ENCODE data around the gene DIS3L2.

The DIS3L2 gene

GRCh38 chr2:232103140-232103737 is 141.7 kb downstream of the DIS3L2 start:
- TF ChIP-seq, protein P1, sequence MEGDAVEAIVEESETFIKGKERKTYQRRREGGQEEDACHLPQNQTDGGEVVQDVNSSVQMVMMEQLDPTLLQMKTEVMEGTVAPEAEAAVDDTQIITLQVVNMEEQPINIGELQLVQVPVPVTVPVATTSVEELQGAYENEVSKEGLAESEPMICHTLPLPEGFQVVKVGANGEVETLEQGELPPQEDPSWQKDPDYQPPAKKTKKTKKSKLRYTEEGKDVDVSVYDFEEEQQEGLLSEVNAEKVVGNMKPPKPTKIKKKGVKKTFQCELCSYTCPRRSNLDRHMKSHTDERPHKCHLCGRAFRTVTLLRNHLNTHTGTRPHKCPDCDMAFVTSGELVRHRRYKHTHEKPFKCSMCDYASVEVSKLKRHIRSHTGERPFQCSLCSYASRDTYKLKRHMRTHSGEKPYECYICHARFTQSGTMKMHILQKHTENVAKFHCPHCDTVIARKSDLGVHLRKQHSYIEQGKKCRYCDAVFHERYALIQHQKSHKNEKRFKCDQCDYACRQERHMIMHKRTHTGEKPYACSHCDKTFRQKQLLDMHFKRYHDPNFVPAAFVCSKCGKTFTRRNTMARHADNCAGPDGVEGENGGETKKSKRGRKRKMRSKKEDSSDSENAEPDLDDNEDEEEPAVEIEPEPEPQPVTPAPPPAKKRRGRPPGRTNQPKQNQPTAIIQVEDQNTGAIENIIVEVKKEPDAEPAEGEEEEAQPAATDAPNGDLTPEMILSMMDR (IDR thresholded peaks at IDR 0.05), result no peak

- TF ChIP-seq, protein P1 (IDR thresholded peaks at IDR 0.05), result no peak
These were observed 142.6 kb downstream of the DIS3L2 start for GRCh38 chr2:232104076-232104646.

DNA sequence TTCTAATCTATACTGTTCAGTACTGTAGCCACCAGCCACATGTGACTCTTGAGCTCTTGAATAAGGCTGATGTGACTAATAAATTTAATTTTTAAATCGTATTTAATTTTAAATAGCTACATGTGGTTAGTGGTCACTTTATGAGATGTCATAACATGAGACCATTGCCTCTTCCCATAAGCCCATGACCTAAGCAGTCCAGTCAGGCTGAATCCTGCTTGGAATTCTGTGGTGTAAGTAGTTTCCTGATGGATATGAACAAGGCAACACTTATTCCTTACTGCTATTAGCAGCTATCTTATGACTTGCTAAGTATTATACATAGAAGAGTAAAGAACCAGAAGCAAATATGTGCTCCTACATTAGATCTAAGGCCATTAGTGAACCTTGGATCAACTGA is 150.0 kb downstream of the DIS3L2 start:
- TF ChIP-seq, protein P1 (IDR thresholded peaks at IDR 0.05), result no peak

DNA sequence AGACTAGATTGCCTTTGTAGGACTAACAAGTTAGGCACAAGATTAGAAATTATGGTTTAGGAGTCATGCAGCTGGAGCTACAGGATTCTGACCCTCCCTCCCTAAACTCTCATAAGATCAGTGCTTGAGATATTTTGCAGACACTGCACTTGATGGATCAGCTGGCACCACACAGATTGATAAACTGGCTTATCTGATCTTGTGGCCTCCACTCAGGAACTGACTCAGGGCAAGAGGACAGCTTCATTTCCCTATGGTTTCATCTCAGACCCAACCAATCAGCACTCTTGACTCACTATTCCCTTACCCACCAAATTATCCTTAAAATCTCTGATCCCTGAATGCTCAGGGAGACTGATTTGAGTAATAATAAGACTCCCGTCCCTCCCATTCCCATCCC is 152.3 kb downstream of the DIS3L2 start:
- TF ChIP-seq, protein P1 (IDR thresholded peaks at IDR 0.05), result no peak

GRCh38 chr2:232116852-232117251 is 155.3 kb downstream of the DIS3L2 start:
- TF ChIP-seq, protein P1 (IDR thresholded peaks at IDR 0.05), result no peak

DNA sequence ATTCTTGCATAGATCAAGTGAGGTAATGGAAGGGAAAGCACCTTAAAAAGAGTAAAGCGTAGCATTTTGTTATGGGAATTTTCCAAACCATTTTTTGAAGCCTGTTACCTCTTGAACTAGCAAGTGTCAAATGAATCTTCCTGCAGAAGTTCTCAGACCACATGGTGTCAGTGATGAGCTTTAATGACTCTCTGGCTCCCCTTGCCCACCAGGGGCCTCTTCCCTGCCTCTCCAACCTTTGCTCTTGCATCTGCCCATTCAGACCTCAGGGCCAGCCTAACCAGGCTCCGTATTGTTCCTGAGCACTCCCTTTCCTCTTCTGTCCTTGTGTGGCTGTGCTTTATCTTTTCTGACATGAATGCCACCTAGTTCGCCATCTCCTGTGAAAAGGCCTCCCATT is 155.9 kb downstream of the DIS3L2 start:
- TF ChIP-seq, protein P1 (IDR thresholded peaks at IDR 0.05), result no peak

- TF ChIP-seq, protein P1 (IDR thresholded peaks at IDR 0.05), result no peak
These were observed 159.4 kb downstream of the DIS3L2 start for GRCh38 chr2:232120911-232121310.

- TF ChIP-seq, protein P1 (IDR thresholded peaks at IDR 0.05), result no peak
These were observed 162.8 kb downstream of the DIS3L2 start for GRCh38 chr2:232124309-232124708.
